GM12864 (cell line): ENCODE data around the gene MAP4K4.

ENCODE experiments used
- DNase-seq: peaks from one replicate; pipeline ENCODE4 v3.0.0-alpha.2; 2011; ENCODE audit warnings: low read depth
- H3K4me3 ChIP-seq: 2 replicates; pipeline ENCODE4 v1.5.1; 2011; ENCODE audit warnings: mild to moderate bottlenecking, low read depth, low read length, control low read depth
- CTCF ChIP-seq: IDR thresholded peaks from 2 replicates; pipeline ENCODE4 v1.5.1; 2011; ENCODE audit warnings: low read depth, mild to moderate bottlenecking, moderate library complexity, low read length, control low read depth, inconsistent platforms; ENCODE audit errors: missing control alignments

MAP4K4 gene

GRCh38 chr2:101750688-101751087, 53.2 kb downstream of the MAP4K4 start:
- H3K4me3 ChIP-seq, result no peak overlapping the region
- no peak for TF ChIP-seq CTCF
- no peak for DNase-seq

DNA sequence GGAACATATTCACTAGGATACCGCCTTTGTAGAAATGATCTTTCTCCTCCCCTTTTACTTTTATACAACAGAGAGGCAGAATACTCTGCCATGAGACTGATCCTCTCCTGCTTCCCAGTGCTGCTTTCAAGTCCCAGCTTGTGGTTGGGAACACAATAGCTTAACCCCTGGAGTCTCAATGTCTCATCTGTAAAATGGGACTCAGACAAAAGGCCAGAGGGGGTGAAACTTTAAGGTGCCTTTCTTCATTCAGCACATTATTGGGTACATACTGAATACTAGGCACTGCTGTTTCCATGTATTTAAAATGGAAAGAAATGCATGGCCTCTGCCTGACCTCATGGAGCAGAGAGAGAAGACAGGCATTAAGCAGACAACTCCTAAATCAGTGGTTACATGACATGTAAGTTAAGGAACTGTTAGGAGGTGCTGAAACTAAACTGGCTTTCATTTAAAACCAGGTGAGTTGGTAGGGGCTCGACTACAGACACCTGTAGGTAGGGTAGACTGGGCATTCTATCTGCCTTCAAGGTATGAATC, 53.8 kb downstream of the MAP4K4 start:
- no peak for TF ChIP-seq CTCF
- DNase-seq, result no peak
- H3K4me3 ChIP-seq, result no peak overlapping the region

GRCh38 chr2:101751875-101752619, 54.5 kb downstream of the MAP4K4 start:
- no peak for TF ChIP-seq CTCF
- no peak overlapping the region for H3K4me3 ChIP-seq
- DNase-seq, result no peak

GRCh38 chr2:101752716-101753616, 55.5 kb downstream of the MAP4K4 start:
- no peak overlapping the region for H3K4me3 ChIP-seq
- no peak for TF ChIP-seq CTCF
- DNase-seq, result no peak

DNA sequence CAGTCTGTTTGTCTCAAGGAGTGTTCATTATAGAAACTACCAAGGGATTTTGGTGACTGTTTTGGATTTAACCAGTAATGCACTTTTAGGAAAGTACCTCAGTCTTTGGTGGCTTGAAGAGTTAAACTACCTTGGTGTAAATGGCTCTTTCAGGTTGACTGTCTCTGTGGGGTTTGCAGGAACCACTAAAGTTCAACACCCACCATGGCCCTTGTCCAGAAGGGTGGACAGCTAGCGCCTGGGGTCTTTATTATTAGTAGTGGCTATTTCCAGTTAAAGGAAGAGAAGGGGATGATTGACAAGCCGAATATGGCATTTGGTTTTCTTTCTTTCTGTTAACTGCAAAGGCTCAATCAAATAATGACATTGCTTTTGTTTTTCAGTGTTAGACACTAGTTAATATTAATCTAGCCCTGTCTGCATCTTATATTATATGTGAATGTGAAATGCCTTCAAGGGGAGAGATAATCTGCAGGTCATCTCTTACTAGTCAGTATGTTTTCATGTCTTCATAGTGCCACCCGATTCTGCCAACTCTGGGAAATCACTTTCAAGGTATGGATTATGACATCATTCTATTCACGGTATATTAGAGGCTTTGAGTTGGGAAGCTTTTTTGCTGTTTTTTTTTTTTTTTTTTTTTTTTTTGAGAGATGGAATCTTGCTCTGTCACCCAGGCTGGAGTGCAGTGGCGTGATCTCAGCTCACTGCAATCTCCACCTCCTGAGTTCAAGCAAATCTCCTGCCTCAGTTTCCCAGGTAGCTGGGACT, 56.4 kb downstream of the MAP4K4 start:
- no peak for TF ChIP-seq CTCF
- no peak for DNase-seq
- H3K4me3 ChIP-seq, result no peak overlapping the region

- H3K4me3 ChIP-seq, result no peak overlapping the region
- TF ChIP-seq CTCF, result no peak
- no peak for DNase-seq
Observed at GRCh38 chr2:101754618-101755017, 57.1 kb downstream of the MAP4K4 start.
